ENCODE measurements around the gene PARVG. TPM values are rescaled to one million over a fixed set of nuclear protein-coding genes. Genes with fewer than 3 reads are reported as not detected.

PARVG gene
- polyA plus RNA-seq (2012; ENCODE audit: insufficient read length, low read depth), result not detected

GRCh38 chr22:44180706-44181032 is at the start of gene PARVG:
PARVG (plus strand) TSS chr22:44180925; CDS start chr22:44183330, 2,405 bp downstream.
- no peak for TF ChIP-seq TAF1 (IDR thresholded peaks at IDR 0.05; ENCODE audit: borderline replicate concordance, insufficient read depth, low read length)
- no peak for TF ChIP-seq FOXP2 (optimal IDR thresholded peaks at IDR 0.05; ENCODE audit: borderline replicate concordance, extremely low read depth, extremely low read length, insufficient read depth)
- TF ChIP-seq SIN3A (IDR thresholded peaks at IDR 0.05; ENCODE audit: borderline replicate concordance, insufficient read depth, low read length), result no peak

- TF ChIP-seq POLR2AphosphoS5 (IDR thresholded peaks at IDR 0.05; ENCODE audit: low read depth, low read length), result no peak
- no peak for TF ChIP-seq SIN3A (IDR thresholded peaks at IDR 0.05; ENCODE audit: borderline replicate concordance, insufficient read depth, low read length)
- no peak for TF ChIP-seq TAF1 (IDR thresholded peaks at IDR 0.05; ENCODE audit: borderline replicate concordance, insufficient read depth, low read length)
- TF ChIP-seq FOXP2 (optimal IDR thresholded peaks at IDR 0.05; ENCODE audit: borderline replicate concordance, extremely low read depth, extremely low read length, insufficient read depth), result no peak
- no peak for TF ChIP-seq REST (IDR thresholded peaks at IDR 0.05; ENCODE audit: insufficient read depth in 1 of 2, low read depth in 2 of 2, low read length in 2 of 2)
Measured at GRCh38 chr22:44131412-44131811, 49.3 kb upstream of the PARVG start.

- no peak for TF ChIP-seq REST (IDR thresholded peaks at IDR 0.05; ENCODE audit: insufficient read depth in 1 of 2, low read depth in 2 of 2, low read length in 2 of 2)
- TF ChIP-seq SIN3A (IDR thresholded peaks at IDR 0.05; ENCODE audit: borderline replicate concordance, insufficient read depth, low read length), result no peak
- no peak for TF ChIP-seq POLR2AphosphoS5 (IDR thresholded peaks at IDR 0.05; ENCODE audit: low read depth, low read length)
Measured at GRCh38 chr22:44131989-44132685, 48.6 kb upstream of the PARVG start.

- TF ChIP-seq REST (IDR thresholded peaks at IDR 0.05; ENCODE audit: insufficient read depth in 1 of 2, low read depth in 2 of 2, low read length in 2 of 2) (no peak), POLR2AphosphoS5 (IDR thresholded peaks at IDR 0.05; ENCODE audit: low read depth, low read length) (no peak), SIN3A (IDR thresholded peaks at IDR 0.05; ENCODE audit: borderline replicate concordance, insufficient read depth, low read length) (no peak), FOXP2 (optimal IDR thresholded peaks at IDR 0.05; ENCODE audit: borderline replicate concordance, extremely low read depth, extremely low read length, insufficient read depth) (no peak), TAF1 (IDR thresholded peaks at IDR 0.05; ENCODE audit: borderline replicate concordance, insufficient read depth, low read length) (no peak)
Measured at GRCh38 chr22:44132724-44133123, 48.0 kb upstream of the PARVG start.

GRCh38 chr22:44133161-44133560 is 47.6 kb upstream of the PARVG start:
- TF ChIP-seq SIN3A (IDR thresholded peaks at IDR 0.05; ENCODE audit: borderline replicate concordance, insufficient read depth, low read length), result no peak
- no peak for TF ChIP-seq POLR2AphosphoS5 (IDR thresholded peaks at IDR 0.05; ENCODE audit: low read depth, low read length)
- TF ChIP-seq TAF1 (IDR thresholded peaks at IDR 0.05; ENCODE audit: borderline replicate concordance, insufficient read depth, low read length), result no peak
- TF ChIP-seq FOXP2 (optimal IDR thresholded peaks at IDR 0.05; ENCODE audit: borderline replicate concordance, extremely low read depth, extremely low read length, insufficient read depth), result no peak
- TF ChIP-seq REST (IDR thresholded peaks at IDR 0.05; ENCODE audit: insufficient read depth in 1 of 2, low read depth in 2 of 2, low read length in 2 of 2), result no peak

All from PFSK-1 (cell line).